ENCODE data around the gene PRSS1. TPM values are rescaled to one million over a fixed set of nuclear protein-coding genes. Genes with fewer than 3 reads are reported as not detected.
A peak's percentile ranks its signal among the peaks of the same experiment; 100 is the strongest.

The PRSS1 gene
- total and polyA plus RNA-seq, 2 donors (not counting 1 experiment from before 2014, with no cell fraction given) = not detected

- H3K27me3 ChIP-seq (replicated peaks in 1 of 4; ENCODE audit: control extremely low read depth in 1 of 4, control insufficient read depth in 3 of 4, insufficient read depth in 4 of 4, low read length in 3 of 4) = no peaks in the 10 kb centered on the region
- no peaks in the 10 kb centered on the region for H3K79me2 ChIP-seq (ENCODE audit: control insufficient read depth, insufficient read depth, low read length)
- H4K20me1 ChIP-seq (ENCODE audit: control insufficient read depth, insufficient read depth, low read length, poor library complexity, severe bottlenecking) = no peaks in the 10 kb centered on the region
- no peaks in the 10 kb centered on the region for H3K36me3 ChIP-seq (replicated peaks in 1 of 2; ENCODE audit: control extremely low read depth in 1 of 2, control insufficient read depth in 1 of 2, extremely low read depth in 1 of 2, insufficient read depth in 2 of 2, low read length in 1 of 2)
- 40% methylated on average over 12 of the region's 18 CpGs for WGBS (ENCODE audit: insufficient coverage)
- H3K9me3 Mint-ChIP-seq (ENCODE audit: insufficient read depth) = no peaks in the 10 kb centered on the region
- TF ChIP-seq CTCF (IDR thresholded peaks at IDR 0.05) (peak; percentile 84), EZH2 (IDR thresholded peaks at IDR 0.05; ENCODE audit: borderline replicate concordance, insufficient read depth, low read depth, low read length, poor library complexity, severe bottlenecking) (no peak)
- H3K27me3 Mint-ChIP-seq = peaks cover 4% of the 10 kb centered on the region
- H3K4me1 Mint-ChIP-seq = peaks cover 24% of the 10 kb centered on the region
- peak overlapping the region; percentile 66 for H3K4me3 Mint-ChIP-seq
- H3K9me3 ChIP-seq (ENCODE audit: control extremely low read depth in 1 of 3, control insufficient read depth in 2 of 3, insufficient read depth in 1 of 3, low read length in 2 of 3) = no peaks in the 10 kb centered on the region
- H3K9ac ChIP-seq (ENCODE audit: low read length) = no peak overlapping the region
- DNase-seq = peak; percentile 55
- peak overlapping the region; percentile 24 for H2AFZ ChIP-seq (ENCODE audit: insufficient read depth, low read depth, low read length, poor library complexity, severe bottlenecking)
- ChIA-PET CTCF (interaction anchor here (0.6 to 12.7 kb wide), 39 partner anchors 9 to 291 kb away, joined by 3 to 288 read pairs (median 4); partner anchors contain the start of gene PRSS2), POLR2A (interaction anchor here (0.7 to 4.1 kb wide), 5 partner anchors 71 to 143 kb away, joined by 3 to 17 read pairs (median 15); partner anchors contain the start of gene EPHB6)
- peak overlapping the region in 1 of 5 experiments; percentile 35 for H3K4me3 ChIP-seq (ENCODE audit: control extremely low read depth in 1 of 5, extremely low read depth in 1 of 5, insufficient read depth in 1 of 5, low read depth in 2 of 5, low read length in 4 of 5)
- intact Hi-C loops (cut with micrococcal nuclease) = loop anchor here (1.0 to 5.0 kb wide), 5 partner anchors 45 to 140 kb away; no protein-coding TSS in a partner anchor
- peak overlapping the region; percentile 42 for H3K27ac Mint-ChIP-seq
- H3K4me2 ChIP-seq (replicated peaks; ENCODE audit: low read depth, low read length, poor library complexity, severe bottlenecking) = peak overlapping the region; percentile 34
- peaks cover 17 to 25% of the 10 kb centered on the region in 2 donors for H3K4me1 ChIP-seq (ENCODE audit: control insufficient read depth in 2 of 2, insufficient read depth in 2 of 2, low read length in 2 of 2)
- peak; percentile 39 for ATAC-seq (ENCODE audit: low read depth)
- H3K27ac ChIP-seq (ENCODE audit: low read length in 2 of 2) = no peak overlapping the region
These were observed 37.3 kb upstream of the PRSS1 start for GRCh38 chr7:142711746-142712616.

- ATAC-seq (ENCODE audit: low read depth) (no peak), DNase-seq (no peak)
- Mint-ChIP-seq H3K4me1 (peaks cover 26% of the 10 kb centered on the region), H3K27ac (no peak overlapping the region), H3K27me3 (peaks cover 3% of the 10 kb centered on the region), H3K4me3 (no peak overlapping the region), H3K9me3 (ENCODE audit: insufficient read depth) (no peaks in the 10 kb centered on the region)
- H3K4me2 ChIP-seq (replicated peaks; ENCODE audit: low read depth, low read length, poor library complexity, severe bottlenecking) = no peak overlapping the region
- CTCF ChIA-PET = interaction anchor here (0.7 to 12.7 kb wide), 40 partner anchors 7 to 297 kb away, joined by 3 to 288 read pairs (median 4); partner anchors contain the start of gene PRSS2
- H2AFZ ChIP-seq (ENCODE audit: insufficient read depth, low read depth, low read length, poor library complexity, severe bottlenecking) = no peak overlapping the region
- peak; percentile 43 for TF ChIP-seq CTCF (IDR thresholded peaks at IDR 0.05)
- TF ChIP-seq EZH2 (IDR thresholded peaks at IDR 0.05; ENCODE audit: borderline replicate concordance, insufficient read depth, low read depth, low read length, poor library complexity, severe bottlenecking) = no peak
- H3K36me3 ChIP-seq (replicated peaks in 1 of 2; ENCODE audit: control extremely low read depth in 1 of 2, control insufficient read depth in 1 of 2, extremely low read depth in 1 of 2, insufficient read depth in 2 of 2, low read length in 1 of 2) = no peaks in the 10 kb centered on the region
- POLR2A ChIA-PET = interaction anchor here (0.7 to 4.1 kb wide), 6 partner anchors 70 to 142 kb away, joined by 3 to 17 read pairs (median 10); partner anchors contain the start of gene EPHB6
- no peak overlapping the region for H3K27ac ChIP-seq (ENCODE audit: low read length in 2 of 2)
- H3K4me3 ChIP-seq (ENCODE audit: control extremely low read depth in 1 of 5, extremely low read depth in 1 of 5, insufficient read depth in 1 of 5, low read depth in 2 of 5, low read length in 4 of 5) = no peak overlapping the region
- H3K4me1 ChIP-seq (ENCODE audit: control insufficient read depth in 2 of 2, insufficient read depth in 2 of 2, low read length in 2 of 2) = peaks cover 21 to 31% of the 10 kb centered on the region in 2 donors
- H3K9ac ChIP-seq (ENCODE audit: low read length) = no peak overlapping the region
- no peaks in the 10 kb centered on the region for H3K79me2 ChIP-seq (ENCODE audit: control insufficient read depth, insufficient read depth, low read length)
- no peaks in the 10 kb centered on the region for H3K27me3 ChIP-seq (replicated peaks in 1 of 4; ENCODE audit: control extremely low read depth in 1 of 4, control insufficient read depth in 3 of 4, insufficient read depth in 4 of 4, low read length in 3 of 4)
- 67% methylated on average over 3 of the region's 4 CpGs for WGBS (ENCODE audit: insufficient coverage)
- no peaks in the 10 kb centered on the region for H4K20me1 ChIP-seq (ENCODE audit: control insufficient read depth, insufficient read depth, low read length, poor library complexity, severe bottlenecking)
- no peaks in the 10 kb centered on the region for H3K9me3 ChIP-seq (ENCODE audit: control extremely low read depth in 1 of 3, control insufficient read depth in 2 of 3, insufficient read depth in 1 of 3, low read length in 2 of 3)
- intact Hi-C loops (cut with micrococcal nuclease) = loop anchor here (1.0 to 5.0 kb wide), 5 partner anchors 45 to 140 kb away; no protein-coding TSS in a partner anchor
These were observed 36.7 kb upstream of the PRSS1 start for GRCh38 chr7:142712617-142712957.

Data from B cell (primary cell).